Stimulated activated CD8-positive, alpha-beta memory T cell treated with anti-CD3 and anti-CD28 coated beads, Interleukin-15, amount 100 ng/mL, for 1 hour (primary cell): ENCODE results near the gene SERINC4.
"Not testable (repeated sequence)": the region's sequence is repeated elsewhere in the genome, so short reads cannot be mapped to it uniquely, and the experiment has no call there.

Source experiments
- DNase-seq: peaks from one replicate; pipeline ENCODE4 v3.0.0-alpha.2; 2020; ENCODE audit warnings: low read depth

Gene SERINC4

GRCh38 chr15:43799945-43800285 is at the start of gene SERINC4:
Gene SERINC4 (minus strand): TSS chr15:43800220. CDS start chr15:43799986, 234 bp downstream.
- DNase-seq = no peak

- DNase-seq = no peak
Measured at GRCh38 chr15:43845421-43845820, 45.4 kb upstream of the SERINC4 start.

DNA sequence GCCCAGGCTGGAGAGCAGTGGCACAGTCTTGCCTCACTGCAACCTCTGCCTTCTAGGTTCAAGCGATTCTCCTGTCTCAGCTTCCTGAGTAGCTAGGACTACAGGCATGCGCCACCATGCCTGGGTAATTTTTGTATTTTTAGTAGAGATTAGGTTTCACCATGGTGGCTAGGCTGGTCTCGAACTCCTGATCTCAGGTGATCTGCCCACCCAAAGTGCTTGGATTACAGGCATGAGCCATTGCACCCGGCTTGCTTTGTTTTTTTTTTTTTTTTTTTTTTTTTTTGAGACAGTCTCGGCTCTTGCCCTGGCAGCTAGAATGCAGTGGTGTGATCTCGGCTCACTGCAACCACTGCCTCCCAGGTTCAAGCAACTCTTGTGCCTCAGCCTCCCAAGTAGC is 32.5 kb upstream of the SERINC4 start:
- DNase-seq = not testable (repeated sequence)

- not testable (repeated sequence) for DNase-seq
Measured at GRCh38 chr15:43831519-43832052, 31.6 kb upstream of the SERINC4 start.

- not testable (repeated sequence) for DNase-seq
Measured at GRCh38 chr15:43830691-43831275, 30.8 kb upstream of the SERINC4 start.

- DNase-seq = not testable (repeated sequence)
Measured at GRCh38 chr15:43829951-43830540, 30.0 kb upstream of the SERINC4 start.

DNA sequence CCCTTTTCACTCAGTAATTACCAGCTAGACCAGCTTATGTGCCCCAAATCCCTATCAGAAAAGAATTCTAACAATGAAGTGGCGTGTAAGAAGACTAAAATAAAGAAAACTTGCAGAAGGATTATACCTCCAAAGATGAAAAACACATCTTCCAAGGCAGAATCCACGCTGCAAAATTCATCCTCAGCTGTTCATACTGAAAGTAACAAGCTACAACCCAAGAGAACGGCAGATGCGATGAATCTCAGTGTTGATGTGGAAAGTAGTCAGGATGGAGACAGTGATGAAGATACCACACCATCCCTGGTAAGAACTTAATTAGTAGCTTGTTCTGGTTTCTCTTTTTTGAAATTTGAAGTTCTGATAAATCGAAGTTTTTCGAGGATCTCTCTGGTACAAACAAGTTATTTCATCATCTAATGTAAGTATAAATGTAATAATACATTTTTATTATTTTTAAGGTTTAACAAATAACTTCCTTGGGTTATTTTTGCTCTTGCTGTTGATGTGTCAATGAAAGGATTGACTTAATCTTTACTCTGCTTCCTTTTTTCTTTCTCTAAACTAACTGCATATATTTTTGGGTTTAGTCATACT is 28.1 kb upstream of the SERINC4 start:
- DNase-seq = no peak

GRCh38 chr15:43826508-43827341 is 26.7 kb upstream of the SERINC4 start, which contains the start of gene WDR76:
Gene WDR76 (plus strand): TSS chr15:43827002. CDS start chr15:43827033, 31 bp downstream.
- peak; percentile 36 for DNase-seq

DNA sequence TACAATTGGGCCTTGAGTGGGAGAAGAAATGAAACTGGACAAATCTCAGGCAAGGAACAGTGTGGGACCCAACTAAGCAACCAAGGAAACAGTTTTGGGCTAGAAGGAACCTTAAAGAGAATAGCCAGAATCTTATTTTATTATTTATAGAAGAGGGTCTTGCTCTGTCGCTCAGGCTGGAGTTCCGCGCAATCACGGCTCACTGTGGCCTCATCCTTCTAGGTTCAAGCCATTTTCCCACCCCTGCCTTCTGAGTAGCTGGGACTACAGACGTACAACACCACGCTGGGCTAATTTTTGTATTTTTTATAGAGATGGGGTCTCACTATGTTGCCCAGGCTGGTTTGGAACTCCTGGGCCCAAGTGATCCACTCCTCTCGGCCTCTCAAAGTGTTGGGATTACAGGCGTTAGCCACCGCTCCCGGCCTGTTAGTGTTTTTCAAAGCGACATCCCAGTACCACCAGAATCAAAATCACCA is 26.0 kb upstream of the SERINC4 start:
- no peak for DNase-seq

- not testable (repeated sequence) for DNase-seq
Measured at GRCh38 chr15:43825305-43825704, 25.3 kb upstream of the SERINC4 start.

GRCh38 chr15:43824302-43825246 is 24.6 kb upstream of the SERINC4 start, which contains the start of gene MFAP1:
Gene MFAP1 (minus strand): TSS chr15:43824690. CDS start chr15:43824569, 121 bp downstream.
- peak; percentile 80 for DNase-seq

DNA sequence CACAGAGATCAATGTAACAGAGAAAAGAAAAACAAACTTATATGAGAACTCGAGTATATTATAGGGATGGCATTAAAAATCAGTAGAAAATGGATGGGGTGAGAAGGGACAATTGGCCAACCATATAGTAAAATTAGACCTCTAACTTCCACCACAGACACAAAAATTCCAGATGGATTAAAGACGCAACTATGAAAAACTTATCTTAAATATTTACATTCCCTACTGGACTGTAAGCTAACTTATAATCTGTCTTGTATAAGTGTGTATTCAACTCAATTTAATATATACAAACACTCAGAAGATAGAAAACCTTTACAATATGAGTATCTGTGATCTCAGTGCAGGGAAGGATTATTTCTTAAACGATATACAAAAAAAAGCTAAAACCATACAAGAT is 21.5 kb upstream of the SERINC4 start:
- no peak for DNase-seq

GRCh38 chr15:43815064-43815463 is 15.0 kb upstream of the SERINC4 start:
- not testable (repeated sequence) for DNase-seq

DNA sequence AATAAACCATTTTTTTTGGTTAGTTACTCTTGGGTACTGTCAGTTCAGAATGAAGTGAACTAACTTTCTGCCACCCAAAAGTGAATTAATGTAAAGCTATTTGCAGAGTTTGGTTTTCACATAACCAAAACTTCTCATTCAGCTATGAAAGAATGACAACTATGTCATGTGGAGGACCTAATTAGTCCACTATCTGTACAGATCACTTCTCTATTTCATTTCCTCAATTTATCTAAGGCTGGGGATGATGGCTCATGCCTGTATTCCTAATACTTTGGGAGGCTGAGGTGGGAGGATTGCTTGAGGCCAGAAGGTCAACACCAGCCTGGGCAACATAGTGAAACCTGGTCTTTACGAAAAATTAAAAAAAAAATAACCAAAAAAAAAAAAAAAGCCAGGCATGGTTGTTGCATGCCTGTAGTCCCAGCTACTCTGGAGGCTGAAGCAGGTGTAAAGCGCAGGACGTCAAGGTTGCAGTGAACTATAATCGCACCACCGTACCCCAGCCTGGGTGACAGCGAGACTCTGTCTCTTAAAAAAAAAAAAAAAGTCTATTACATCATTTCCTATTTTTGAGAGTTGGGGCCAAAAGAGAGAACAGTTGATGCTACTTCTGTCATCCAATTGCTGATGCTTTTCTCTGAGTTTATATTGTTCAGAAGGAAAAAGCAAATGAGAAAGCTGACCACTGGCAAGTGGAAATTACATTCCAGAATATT is 9.1 kb upstream of the SERINC4 start:
- DNase-seq = no peak

DNA sequence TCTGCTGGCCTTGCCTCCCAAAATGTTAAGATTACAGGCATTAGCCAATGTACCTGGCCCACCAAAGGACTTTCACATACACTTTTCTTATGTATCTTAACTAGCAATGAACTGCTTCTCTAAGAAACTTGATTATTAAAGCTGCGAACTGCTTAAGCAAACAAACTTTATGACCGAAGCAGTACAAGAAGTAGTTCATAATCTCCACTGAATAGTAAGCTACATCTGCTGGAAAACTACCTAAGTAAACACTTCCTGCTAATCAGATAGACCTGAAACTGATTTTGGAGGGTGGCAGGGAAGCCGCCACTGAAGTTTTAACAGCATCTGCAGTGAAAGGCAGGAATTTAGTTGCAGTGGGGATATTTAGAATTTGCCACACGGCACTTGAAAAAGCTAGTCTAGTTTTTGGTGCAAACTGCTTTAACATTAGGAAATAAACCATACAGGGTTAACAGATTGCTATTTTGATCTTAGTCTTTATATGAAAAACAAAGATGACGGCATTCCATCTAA is 8.5 kb upstream of the SERINC4 start:
- no peak for DNase-seq

- DNase-seq = not testable (repeated sequence)
Measured at GRCh38 chr15:43802676-43803075, 2.7 kb upstream of the SERINC4 start.

DNA sequence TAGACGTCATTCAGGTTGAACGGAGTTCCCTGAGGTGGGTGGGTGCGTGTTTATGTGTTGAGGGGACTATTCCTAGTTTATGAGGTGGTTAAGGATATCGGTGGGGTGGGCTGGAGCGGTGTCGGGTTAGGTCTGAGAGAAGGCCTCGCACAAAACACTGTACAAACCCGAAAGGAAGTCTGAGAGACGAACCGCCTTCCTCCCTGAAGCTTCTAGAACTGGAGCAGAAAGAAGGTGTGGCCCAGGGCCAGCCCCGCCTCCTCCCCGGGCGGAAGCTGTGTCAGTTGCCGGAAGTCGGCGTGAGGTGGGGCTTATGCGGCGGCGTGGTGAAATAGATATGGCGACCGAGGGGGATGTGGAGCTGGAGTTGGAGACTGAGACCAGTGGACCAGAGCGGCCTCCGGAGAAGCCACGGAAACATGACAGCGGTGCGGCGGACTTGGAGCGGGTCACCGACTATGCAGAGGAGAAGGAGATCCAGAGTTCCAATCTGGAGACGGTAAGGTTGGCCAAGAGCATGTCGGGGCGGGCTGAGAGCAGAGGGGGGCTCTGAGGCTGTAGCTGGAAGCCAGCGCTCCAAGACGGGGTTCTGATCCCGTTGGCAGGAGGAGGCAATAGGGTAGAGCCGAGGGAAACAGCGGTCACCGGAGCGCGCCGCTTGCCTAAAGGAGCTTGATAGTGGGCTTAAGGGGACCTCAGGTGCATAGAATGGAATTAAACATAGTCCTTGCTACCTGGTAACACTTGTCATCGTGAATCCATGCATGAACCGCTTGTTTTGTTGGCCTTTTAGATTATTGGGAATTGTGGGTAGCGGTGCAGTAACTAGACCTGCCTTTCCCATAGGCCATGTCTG is 494 bp upstream of the SERINC4 start, which contains the start of gene HYPK:
Gene HYPK, plus strand, starts transcription at position 314 of the 856 bp plus-strand sequence. Its CDS starts 24 bp downstream, at position 338.
- peak; percentile 89 for DNase-seq

GRCh38 chr15:43799209-43799944 is 643 bp downstream of the SERINC4 start:
- DNase-seq = no peak
